ENCODE measurements around the gene LARP4B.
A peak's percentile ranks its signal among the peaks of the same experiment; 100 is the strongest.

LARP4B gene

GRCh38 chr10:851901-852300 lies 79.6 kb downstream of the LARP4B start:
- peaks cover 38% of the 10 kb centered on the region for H3K36me3 ChIP-seq
- H3K4me3 ChIP-seq (ENCODE audit: low read depth in 1 of 2, low read length in 1 of 2): no peak overlapping the region
- no peak for TF ChIP-seq CTCF (IDR thresholded peaks at IDR 0.05)
- no peaks in the 10 kb centered on the region for H3K27me3 ChIP-seq
- peak overlapping the region; percentile 61 for H3K27ac ChIP-seq
- H3K9me3 ChIP-seq: no peaks in the 10 kb centered on the region
- peaks cover 8 to 9% of the 10 kb centered on the region in 2 experiments for H3K4me1 ChIP-seq (ENCODE audit: control insufficient read depth in 1 of 2, insufficient read depth in 1 of 2, low read depth in 1 of 2, low read length in 1 of 2)

DNA sequence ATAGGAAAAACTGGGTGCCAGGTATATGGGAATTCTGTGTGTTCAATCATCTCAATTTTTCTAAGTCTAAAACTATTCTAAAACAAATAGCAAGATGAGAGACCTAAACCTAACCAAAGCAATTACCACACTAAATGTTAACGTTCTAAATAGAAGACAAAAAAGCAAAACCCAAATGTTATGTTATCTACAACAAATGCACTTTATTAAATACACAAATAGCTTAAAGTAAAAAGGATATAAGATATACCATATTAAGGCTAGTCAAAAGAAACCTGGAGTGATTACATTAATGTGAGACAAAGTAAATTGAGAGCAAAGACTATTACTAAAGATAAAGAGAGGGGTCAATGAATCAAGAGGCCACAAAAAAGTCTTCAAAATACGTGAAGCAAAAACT lies 81.4 kb downstream of the LARP4B start:
- H3K36me3 ChIP-seq: peaks cover 28% of the 10 kb centered on the region
- TF ChIP-seq CTCF (IDR thresholded peaks at IDR 0.05): no peak

DNA sequence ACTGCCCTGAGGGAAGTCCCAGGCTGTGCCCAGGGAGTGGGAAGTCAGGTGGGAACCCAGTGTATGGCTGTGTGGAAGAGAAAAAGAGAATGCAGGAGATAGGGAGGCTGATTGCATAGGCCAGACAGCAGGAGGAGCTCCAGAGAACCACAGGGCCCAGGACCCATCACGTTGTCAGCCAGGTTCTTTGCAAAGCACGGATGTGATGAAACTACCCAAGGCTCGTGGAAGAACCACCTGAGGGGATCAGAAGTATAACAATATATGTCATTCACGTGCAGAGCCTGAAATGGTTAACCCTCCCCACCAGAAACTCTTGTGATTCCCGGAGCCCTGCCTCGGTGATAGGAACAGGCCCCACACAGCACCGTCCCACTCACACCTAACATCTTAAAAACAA lies 83.6 kb downstream of the LARP4B start:
- Histone ChIP-seq H3K36me3 (peaks cover 26% of the 10 kb centered on the region), H3K4me3 (ENCODE audit: low read depth in 1 of 2, low read length in 1 of 2) (no peak overlapping the region), H3K9me3 (no peaks in the 10 kb centered on the region), H3K4me1 (ENCODE audit: control insufficient read depth in 1 of 2, insufficient read depth in 1 of 2, low read depth in 1 of 2, low read length in 1 of 2) (peaks cover 9 to 12% of the 10 kb centered on the region in 2 experiments), H3K27me3 (no peaks in the 10 kb centered on the region), H3K27ac (no peak overlapping the region)
- no peak for TF ChIP-seq CTCF (IDR thresholded peaks at IDR 0.05)

More for the DNA sequence above, 81.4 kb downstream of the LARP4B start:
- Histone ChIP-seq H3K9me3 (no peaks in the 10 kb centered on the region), H3K4me3 (ENCODE audit: low read depth in 1 of 2, low read length in 1 of 2) (no peak overlapping the region), H3K4me1 (ENCODE audit: control insufficient read depth in 1 of 2, insufficient read depth in 1 of 2, low read depth in 1 of 2, low read length in 1 of 2) (peaks cover 9 to 12% of the 10 kb centered on the region in 2 experiments), H3K27me3 (no peaks in the 10 kb centered on the region), H3K27ac (no peak overlapping the region)

DNA sequence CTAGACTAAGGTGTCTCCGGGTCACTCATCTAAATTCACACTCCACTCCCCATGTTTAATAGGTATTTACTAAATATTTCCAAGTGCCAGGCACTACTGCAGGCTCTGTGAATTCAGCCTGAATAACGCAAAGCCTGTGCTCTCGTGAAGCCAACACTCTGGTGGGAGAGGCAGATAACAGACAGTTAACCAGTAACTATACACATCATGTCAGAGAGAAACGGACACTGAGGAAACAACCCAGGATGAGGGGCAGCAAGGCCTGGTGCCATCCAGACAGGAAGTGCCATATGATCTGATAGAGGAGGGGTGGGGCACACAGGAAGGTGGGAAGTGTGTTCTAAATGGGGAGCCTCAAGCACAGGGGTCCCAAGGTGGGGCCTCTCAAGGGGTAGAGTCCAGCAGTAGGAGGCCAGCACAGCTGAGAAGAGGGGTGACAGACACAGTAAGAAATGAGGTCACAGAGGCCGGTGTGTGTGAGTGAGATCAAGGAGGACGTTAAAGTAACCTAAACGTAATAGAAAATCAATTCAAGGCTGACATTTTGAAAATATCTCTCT lies 85.3 kb downstream of the LARP4B start:
- no peak for TF ChIP-seq CTCF (IDR thresholded peaks at IDR 0.05)
- no peak overlapping the region for H3K4me3 ChIP-seq (ENCODE audit: low read depth in 1 of 2, low read length in 1 of 2)
- H3K27me3 ChIP-seq: no peaks in the 10 kb centered on the region
- H3K27ac ChIP-seq: peak overlapping the region; percentile 4
- H3K36me3 ChIP-seq: peaks cover 40% of the 10 kb centered on the region
- peaks cover 0 to 4% of the 10 kb centered on the region in 2 experiments for H3K4me1 ChIP-seq (ENCODE audit: control insufficient read depth in 1 of 2, insufficient read depth in 1 of 2, low read depth in 1 of 2, low read length in 1 of 2)
- H3K9me3 ChIP-seq: no peaks in the 10 kb centered on the region

- no peak for TF ChIP-seq CTCF (IDR thresholded peaks at IDR 0.05)
- H3K27ac ChIP-seq: peak overlapping the region; percentile 15
- H3K4me1 ChIP-seq (ENCODE audit: control insufficient read depth in 1 of 2, insufficient read depth in 1 of 2, low read depth in 1 of 2, low read length in 1 of 2): peaks cover 0 to 4% of the 10 kb centered on the region in 2 experiments
- H3K4me3 ChIP-seq (ENCODE audit: low read depth in 1 of 2, low read length in 1 of 2): no peak overlapping the region
- no peaks in the 10 kb centered on the region for H3K27me3 ChIP-seq
- H3K9me3 ChIP-seq: no peaks in the 10 kb centered on the region
- peaks cover 47% of the 10 kb centered on the region for H3K36me3 ChIP-seq
These were observed 86.0 kb downstream of the LARP4B start for GRCh38 chr10:845526-845925.
